ENCODE results near the gene BCR.

Gene BCR

DNA sequence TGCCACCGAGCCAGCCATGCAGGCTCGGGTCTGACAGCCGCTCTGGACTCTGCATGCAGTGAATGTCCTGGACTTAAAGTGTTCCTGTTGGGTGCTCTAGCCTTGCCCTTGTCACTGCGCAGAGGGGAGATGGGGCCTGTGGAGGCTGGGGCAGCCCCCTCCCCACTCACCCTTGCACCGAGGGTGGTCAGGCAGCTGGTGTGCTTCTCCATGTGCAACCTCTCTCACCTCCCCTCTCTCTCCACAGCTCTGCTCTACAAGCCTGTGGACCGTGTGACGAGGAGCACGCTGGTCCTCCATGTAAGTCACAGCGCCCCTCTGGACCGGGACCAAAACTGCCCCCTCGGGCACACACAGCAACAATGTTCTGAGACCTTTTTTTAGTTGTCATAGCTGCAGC lies 92.5 kb downstream of the BCR start:
- DNase-seq (ENCODE audit: low read depth in 2 of 3, low spot score in 1 of 3), result no peak

DNA sequence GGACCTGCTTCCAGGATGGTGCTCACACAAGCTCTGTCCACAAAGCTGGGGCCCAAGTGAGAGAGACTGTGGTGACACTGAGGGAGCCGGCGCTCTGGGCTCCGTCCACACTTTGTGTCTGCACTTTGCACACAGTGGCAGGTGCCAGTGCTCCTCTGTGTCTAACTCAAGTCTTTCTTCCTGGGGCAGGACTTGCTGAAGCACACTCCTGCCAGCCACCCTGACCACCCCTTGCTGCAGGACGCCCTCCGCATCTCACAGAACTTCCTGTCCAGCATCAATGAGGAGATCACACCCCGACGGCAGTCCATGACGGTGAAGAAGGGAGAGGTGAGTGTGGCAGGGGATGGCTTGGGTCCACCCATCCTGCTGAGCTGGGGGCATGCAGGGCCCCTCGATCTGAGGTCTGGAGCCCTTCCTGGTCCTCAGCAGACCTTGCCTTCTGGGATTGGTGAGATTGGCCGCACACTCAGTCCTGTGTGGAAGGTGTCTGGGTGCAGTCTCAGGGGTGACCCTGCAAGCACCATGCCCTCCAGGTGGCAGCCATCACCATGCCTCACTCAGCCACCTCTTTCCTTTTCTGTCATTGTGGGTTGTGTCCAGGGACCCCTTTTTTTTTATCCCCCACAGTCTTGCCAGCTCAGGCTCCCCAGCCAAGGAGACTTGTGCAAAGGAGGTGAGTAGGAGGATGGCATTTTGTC lies 93.3 kb downstream of the BCR start:
- no peak for DNase-seq (ENCODE audit: low read depth in 2 of 3, low spot score in 1 of 3)

DNA sequence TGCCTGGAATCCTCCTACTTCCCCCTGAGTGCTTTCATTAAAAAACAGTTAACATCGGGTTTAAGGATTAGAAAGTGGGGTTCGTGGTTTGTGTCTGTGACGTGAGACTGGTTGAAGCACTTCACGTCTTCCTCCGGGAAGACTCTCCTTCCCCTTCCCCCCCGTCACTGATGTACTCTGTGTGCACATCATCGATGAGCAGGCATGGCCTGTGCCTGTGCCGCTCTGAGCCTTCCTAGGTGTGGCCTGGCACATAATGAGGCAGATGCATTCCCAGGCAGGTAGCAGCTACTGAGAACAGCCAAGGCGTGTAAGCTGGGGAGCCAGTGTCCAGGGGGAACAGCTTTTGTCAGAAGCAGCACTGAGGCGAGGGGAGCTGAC lies 93.8 kb downstream of the BCR start:
- DNase-seq (ENCODE audit: low read depth in 2 of 3, low spot score in 1 of 3), result no peak

DNA sequence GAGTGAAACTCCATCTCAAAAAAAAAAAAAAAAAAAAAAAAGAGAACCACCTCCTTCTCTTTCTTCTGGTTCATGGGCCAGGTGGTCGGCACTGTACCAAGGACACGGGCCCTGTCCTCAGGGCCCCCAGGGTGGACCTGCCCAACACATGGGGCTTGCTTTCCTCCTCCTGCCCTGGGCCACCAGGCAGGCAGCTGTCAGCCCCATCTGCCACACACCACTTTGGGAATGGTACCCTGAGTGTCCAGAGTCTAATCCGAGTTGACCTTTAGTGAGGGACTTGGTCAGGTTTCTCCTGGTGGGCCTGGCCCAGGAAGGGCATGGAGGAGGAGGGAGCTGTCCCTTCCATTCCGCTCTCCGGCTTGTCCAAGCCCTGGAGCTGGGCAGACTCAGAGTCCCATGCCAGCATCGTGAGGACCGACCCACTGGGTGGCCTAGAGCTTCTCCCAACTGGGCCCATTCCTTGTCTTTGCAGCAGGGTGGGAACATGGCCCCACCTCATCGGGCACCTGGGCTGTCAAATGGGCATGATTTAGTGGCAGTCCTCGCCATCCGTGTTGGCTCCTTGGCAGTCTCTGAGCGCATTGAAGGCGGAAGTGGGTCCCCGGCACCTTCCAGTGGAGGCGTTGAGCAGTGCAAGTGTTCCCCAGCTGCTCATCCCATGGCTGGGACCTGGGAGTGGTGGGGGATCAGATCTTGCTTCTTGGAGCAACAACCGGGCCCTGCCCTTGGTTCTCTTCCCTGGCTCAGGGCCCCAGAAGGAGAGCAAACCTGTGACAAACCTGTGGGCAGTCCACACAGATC lies 94.8 kb downstream of the BCR start:
- DNase-seq (ENCODE audit: low read depth in 2 of 3, low spot score in 1 of 3), result no peak

DNA sequence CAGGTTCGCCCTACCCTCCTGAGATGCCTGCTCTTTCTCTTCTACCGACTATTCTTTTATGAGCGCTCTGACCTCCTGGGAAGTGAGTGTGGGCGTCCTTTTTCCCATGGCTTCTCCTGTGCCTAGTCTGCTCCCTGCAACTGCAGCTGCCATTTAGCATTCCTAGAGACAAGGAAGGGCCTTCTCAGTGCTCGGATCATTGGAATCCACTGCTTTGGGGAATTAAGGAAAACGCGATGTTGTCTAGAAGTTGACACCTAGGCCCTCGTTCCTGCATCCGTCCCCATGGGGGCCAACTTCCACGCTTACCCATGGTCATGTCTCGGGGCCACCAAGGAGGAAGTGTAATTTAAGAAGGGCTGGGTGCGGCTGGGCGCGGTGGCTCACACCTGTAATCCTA lies 95.4 kb downstream of the BCR start:
- DNase-seq (ENCODE audit: low read depth in 2 of 3, low spot score in 1 of 3), result no peak

DNA sequence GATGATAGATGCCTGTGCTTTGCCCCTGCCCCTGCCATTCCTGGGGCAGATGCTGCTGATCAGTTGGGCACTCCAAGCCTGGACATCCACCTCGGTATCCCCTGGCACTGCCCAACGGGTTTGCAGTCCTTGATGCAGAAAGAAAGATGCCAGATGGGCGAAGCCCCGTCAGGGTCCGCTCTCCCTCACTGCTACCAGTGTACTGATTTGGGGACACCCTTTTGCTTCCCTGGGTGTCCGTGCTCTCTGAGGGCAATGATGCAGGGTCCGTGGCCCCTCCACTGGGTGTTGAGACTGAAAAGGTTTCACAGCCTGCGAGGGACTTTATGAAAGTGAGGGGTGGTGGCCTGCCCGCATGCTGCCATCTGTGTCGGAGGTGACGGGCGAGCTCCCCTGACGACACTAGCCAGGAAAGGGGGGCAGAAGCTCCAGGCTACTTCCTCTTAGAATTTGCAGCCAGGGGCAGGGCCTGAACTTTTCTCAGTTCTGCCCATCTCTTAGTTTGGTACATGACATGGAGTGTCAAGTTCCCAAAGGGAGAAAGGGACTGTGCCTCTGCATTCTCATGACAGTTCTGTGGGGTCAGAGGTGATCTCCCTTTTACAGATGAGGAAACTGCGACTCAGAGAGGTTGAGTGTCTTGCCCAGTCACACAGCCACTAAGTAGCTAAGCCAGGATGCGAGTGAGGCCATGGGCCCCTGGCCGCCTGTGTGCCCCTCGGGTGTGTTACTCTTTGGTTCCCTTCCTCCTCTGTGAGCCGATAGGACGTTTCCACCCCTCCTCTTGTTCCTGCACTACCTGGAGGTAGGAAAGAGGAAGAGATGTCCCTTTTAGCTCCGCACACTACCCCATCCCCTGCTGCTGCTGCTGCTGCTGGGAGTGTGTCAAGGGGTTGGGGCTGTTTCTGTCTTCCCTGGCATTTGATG lies 96.6 kb downstream of the BCR start:
- DNase-seq (ENCODE audit: low read depth in 2 of 3, low spot score in 1 of 3), result no peak

DNA sequence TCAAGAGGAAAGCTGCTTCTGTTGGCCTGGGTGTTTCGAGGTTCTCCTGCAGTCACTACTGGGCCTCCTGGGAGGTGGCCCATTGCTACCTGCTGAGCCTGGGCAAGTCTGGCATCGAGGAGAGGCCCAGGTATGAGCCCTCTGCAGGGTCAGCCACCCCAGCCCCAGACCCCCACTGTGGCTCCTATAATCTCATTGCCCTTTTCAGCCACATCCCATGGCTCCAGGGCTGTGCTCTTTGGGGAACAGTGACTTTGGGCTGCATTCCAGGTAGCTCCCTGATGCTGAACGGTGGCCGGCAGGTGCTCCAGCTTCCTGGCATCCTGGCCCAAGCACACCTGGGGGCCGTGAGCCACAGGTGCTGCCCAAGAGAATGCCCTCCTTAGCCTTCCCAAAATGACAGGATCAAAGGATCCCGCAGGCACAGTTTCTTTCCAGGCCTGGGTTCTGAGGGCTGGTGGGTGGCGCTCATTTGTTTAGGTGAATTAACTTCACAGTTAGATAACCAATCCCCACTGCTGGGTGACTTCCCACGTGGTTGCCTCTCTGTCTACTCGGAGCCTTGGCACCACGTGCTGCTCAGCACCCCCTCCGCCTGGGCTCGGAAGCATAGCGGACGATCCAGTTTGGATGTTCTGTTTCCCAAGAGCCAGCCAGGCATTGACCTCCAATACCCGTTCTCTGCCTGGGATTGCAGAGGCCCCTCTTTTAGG lies 97.4 kb downstream of the BCR start:
- DNase-seq (ENCODE audit: low read depth in 2 of 3, low spot score in 1 of 3), result no peak

DNA sequence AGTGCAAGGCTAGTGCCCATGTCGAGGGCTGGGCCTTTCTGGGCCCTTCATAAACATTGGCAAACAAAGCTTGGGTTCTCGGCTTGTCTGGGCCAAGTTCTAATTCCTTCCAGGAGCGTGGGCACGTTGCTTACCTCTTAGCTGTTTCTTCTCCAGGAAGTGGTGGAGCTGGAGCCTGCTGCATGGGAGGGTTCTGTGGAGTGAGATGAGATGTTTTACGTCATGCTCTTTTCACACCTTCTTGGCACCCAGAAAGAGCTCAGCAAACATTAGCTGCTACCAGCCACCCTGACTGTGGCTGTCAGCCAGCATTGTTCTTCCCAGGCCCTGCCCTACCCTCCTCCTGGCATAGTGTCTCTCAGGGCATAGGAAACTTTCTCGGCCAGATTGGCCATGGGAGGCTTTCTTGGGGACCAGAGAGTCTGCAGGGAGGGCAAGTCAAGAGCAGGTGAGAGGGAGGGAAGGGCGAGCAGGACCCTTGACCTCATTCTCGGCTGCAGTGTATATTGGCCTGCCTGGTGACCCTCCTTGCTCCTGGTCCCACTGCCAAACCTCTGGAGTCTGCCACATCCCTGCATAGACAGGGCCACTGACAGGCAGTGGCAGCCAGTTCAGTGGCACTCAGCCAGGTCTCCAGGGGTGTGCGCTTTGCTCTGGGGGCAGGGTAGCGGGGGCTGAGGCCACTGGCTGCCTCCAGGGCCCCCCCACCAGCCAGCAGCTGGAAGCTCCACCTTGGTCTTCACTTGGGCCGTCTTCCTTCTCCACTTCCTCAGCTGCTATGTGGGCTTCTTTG lies 98.8 kb downstream of the BCR start:
- DNase-seq (ENCODE audit: low read depth in 2 of 3, low spot score in 1 of 3), result no peak

DNA sequence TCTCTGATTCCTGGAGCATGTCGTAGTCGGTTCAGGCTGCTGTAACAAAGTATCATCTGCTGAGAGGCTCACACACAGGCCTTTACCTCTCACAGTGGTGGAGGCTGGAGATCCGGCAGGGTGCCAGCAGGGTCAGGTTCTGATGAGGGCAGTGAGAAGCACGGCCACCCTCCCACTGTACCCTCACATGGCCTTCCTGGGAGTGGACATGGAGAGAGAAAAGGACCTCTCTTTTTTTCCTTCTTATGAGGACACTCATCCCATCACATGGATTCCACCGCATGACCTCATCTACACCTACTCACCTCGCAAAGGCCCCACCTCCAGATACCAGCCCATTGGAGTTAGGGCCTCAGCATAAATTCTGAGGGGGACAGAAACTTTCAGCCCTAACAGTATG lies 99.5 kb downstream of the BCR start:
- no peak for DNase-seq (ENCODE audit: low read depth in 2 of 3, low spot score in 1 of 3)

DNA sequence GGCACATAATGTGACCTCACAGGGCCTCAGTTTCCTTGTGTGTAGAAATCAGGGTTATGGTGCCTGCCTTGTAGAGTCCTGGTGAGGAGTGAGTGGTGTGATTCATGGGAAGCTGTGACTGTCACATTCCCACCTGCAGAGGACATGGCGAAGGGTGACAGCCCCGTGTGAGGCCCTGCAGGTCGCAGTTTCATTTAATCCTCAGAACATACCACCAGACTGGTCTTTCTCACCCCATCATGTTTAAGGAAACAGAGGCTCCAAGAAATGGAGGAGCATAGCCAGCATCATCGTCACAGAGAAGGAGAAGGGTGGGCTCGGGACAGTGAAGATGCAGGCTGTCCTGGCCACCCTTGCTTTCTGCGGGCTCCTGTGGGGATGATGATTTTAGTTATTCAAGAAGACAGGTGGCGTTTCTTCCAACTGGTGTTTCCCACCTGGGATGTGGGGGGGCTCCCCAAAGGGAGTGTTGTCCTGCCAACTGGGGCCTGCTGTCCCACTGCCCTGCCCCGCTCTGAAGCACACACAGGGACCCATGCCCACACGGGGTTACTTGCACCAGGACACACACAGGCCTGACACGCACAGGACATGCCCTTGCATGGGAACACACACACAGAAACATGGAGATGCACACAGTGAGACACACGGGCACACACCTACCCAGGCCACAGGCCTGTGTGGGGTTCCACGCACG lies 100.2 kb downstream of the BCR start:
- DNase-seq (ENCODE audit: low read depth in 2 of 3, low spot score in 1 of 3), result no peak

DNA sequence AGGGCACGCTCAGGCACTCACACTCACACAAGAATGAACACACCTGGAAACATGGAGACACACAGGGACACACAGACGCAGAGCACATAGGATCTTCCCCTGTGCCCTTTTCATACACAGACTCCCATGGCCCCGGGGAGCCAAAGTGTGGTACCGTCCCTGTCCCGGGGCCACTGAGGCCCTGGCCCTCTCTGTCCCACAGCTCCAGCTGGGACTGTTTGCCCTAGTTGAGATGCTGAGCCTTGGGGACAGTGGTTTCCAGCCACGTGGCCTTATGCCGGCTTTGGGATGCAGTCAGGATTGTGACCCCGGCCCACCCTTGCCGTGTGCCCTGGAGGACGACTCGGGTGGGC lies 100.7 kb downstream of the BCR start:
- no peak for DNase-seq (ENCODE audit: low read depth in 2 of 3, low spot score in 1 of 3)

DNA sequence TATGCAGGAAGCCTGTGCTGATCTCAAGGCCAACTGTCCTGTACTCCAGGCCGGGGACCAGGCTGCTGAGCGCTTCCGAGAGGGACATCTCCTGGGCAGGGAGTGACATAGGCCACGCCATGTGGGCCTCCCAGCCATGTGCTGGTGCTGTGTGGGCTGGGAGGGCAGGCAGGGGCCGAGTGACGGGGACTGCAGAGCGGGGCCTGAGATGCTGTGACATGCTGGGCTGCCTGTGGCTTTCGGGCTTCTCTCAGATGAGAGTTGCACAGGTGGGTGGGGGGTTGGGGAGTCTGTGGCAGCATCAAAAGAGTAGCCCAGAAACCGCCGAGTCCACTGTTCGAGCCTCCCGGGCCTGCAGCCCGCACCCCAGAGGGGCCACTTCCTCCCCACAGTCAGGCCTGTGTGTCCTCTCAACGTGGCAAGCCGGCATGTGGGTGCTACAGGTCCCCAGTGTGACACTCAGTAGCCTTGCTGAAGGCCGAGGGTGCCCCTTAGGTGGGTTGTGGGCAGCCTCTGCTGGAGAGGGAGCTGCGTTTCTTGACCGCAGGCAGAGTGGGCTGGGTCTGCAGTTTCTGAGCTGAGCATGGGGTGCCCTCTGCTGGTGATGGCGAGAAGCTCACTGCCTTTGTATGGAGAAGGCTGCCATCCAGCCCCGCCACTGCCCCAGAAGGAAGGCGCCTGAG lies 101.2 kb downstream of the BCR start:
- DNase-seq (ENCODE audit: low read depth in 2 of 3, low spot score in 1 of 3), result peak; percentile 69 to 81 (median 73)

DNA sequence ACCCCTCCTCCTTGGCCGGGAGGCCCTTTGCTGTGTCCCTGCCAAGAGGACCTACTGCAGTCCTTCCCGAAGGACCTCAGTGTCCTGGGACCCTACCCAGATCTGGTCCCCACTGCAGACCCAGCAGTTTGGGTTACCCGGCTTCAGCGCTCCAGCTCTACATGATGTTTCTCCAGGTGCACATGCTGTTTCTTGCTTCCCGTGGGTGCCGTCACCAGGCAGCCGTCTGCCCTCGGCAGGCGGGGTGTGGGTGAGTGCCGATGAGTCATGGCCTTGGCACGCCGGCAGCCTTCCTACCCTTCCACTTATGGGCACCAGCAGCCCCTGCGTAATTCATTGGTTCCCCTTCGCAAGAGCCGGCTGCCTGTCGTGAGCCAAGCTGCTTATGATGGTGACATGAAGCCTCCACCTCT lies 101.8 kb downstream of the BCR start:
- no peak for DNase-seq (ENCODE audit: low read depth in 2 of 3, low spot score in 1 of 3)

DNA sequence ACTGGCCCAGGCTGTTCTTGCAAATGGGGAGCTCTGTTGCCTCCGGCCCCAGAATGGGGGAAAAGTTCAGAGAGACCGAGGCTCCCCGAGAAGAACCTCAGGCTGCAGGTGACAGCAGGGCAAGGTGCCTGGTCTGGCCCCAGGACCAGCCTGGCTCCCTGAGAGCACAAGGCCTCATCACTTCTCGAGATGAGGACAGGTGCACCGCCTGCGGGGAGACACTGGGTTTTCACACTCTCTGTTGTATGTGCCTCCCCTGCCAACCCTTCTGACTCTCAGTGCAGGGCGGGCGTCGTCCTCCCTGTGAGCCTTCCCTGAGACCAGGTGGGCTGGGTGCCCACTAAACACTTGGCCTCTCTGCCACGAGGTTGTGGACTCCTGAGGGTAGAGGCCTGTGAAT lies 102.2 kb downstream of the BCR start:
- no peak for DNase-seq (ENCODE audit: low read depth in 2 of 3, low spot score in 1 of 3)

DNA sequence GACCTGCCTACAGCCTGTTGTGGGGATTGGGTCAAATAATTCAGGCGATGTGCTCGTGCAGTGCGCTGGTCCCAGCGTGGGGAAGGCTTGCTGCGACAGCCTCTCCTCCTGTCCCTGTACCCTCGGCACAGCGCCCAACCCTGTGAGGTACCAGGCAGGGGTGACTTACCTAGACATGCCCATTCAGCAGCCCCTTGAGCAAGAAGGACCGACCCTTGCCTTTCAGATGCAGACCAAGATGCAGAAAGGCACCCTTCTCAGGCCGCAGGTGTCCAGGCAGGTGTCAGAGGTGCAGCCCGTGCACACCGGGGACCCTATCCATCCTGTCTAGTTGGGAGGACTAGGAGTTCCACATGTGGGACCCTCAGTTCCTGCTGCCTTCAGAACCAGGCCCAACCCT lies 102.7 kb downstream of the BCR start:
- DNase-seq (ENCODE audit: low read depth in 2 of 3, low spot score in 1 of 3), result no peak

DNA sequence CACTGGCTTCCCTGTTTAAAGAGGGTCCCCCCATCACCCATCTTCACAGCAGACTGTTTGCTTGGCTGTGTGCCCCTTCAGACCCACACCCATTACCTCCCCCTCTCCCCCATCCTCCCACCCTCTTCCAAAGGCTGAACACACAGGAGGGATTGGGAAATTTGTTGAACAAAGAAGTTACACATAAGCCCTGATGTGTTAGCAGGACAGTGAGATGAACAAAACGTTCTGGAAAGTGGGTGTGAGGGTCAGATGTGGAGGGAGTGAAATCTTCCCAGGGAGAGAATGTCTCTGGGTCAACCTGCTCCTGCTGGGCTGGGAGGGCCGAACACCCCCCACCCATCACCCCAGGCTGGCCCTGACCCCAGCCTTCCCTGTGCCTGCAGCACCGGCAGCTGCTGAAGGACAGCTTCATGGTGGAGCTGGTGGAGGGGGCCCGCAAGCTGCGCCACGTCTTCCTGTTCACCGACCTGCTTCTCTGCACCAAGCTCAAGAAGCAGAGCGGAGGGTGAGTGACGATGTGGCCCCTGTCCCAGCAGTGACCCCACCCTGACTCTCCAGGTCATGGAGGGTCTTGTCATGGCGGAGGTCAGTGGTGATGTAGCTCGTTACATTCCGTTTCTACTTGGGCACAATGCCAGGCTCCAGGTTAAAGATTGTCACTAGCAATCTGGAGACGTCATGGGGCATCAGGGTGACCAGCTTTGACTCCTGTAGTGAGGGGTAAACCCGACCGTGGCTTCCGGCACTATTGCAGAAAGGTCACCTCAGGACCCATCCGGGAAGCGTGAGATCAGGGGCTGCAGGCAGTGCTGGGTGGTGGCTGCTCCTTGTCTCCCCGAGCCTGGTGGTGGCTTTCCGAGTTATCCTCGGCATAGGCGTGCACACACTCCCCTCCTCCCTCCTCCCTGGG lies 103.5 kb downstream of the BCR start:
- DNase-seq (ENCODE audit: low read depth in 2 of 3, low spot score in 1 of 3), result no peak

DNA sequence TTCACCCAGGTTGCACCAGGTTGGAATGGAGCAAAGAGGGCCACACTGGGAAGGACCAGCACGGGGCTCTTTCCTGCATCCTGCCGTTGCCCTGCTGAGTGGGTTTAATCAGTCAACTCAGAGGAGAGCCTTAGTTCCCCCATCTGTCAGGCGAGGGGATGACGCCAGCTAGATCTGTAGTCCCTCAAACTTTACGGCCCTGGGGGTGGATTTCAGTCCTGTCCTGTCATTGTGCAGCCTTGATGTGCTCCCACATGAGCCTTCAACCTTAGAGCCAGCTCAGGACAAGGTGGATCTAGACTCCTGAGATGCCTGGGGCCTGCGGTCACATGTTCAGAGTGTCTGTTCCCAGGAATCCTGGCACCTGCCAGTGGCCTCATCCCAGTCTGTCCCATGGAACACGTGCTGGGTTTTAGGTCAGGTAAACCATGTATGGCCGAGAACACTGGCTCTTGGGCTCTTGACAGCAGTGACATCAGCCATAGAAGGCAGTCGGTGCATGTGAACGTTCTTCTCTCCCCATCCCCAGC lies 104.3 kb downstream of the BCR start:
- no peak for DNase-seq (ENCODE audit: low read depth in 2 of 3, low spot score in 1 of 3)

DNA sequence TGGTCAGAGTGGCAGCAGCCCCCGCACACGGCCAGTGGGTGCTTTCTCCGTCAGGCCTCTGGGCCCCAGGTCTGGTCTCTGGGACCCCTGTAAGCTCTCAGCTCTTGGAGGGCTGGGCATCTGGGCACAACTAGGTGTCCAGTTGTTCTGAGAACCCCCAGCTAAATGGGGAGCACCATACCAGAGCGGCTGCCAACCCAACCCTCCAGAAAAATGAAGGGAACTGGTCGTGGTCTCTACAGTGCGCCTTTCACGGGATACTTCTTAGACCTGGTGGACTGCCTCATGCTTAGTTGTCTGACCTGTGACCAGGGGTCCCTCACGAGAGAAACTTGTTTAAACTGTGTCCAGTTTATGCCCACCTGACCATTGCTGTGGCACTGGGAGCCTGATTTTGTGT lies 104.9 kb downstream of the BCR start:
- DNase-seq (ENCODE audit: low read depth in 2 of 3, low spot score in 1 of 3), result no peak
